SK-N-SH treated with all-trans-retinoic acid at 6 μM for 48 hours (cell line): ENCODE results near the gene ACAP2.

Source experiments
- ATAC-seq: fragments of 200-7000 bp; cut with Tn5 transposase; 3 replicates; pipeline ENCODE4 v1.9.1; 2020; ENCODE audit warnings: mild to moderate bottlenecking, moderate library complexity
- ARNTL ChIP-seq: fragments of 450-650 bp; formaldehyde crosslinking; IDR thresholded peaks from 2 replicates; pipeline ENCODE4 v1.5.0; 2020; ENCODE audit warnings: low read depth, mild to moderate bottlenecking, moderate library complexity, borderline replicate concordance
- BACH2 ChIP-seq: fragments of 250-450 bp; sonication (Bioruptor Pico); IDR thresholded peaks from 2 replicates; pipeline ENCODE4 v1.9.0; 2021; ENCODE audit warnings: mild to moderate bottlenecking, borderline replicate concordance
- CSDC2 ChIP-seq: fragments of 250-450 bp; sonication (Bioruptor Pico); IDR thresholded peaks from 2 replicates; pipeline ENCODE4 v1.5.0; 2020; ENCODE audit warnings: mild to moderate bottlenecking, moderate library complexity
- GLIS3 ChIP-seq: fragments of 250-450 bp; sonication (Bioruptor Pico); IDR thresholded peaks from 2 replicates; pipeline ENCODE4 v1.5.0; 2020; ENCODE audit warnings: mild to moderate bottlenecking, moderate library complexity
- ISL1 ChIP-seq: fragments of 250-450 bp; sonication (Bioruptor Pico); IDR thresholded peaks from 2 replicates; pipeline ENCODE4 v2.1.2; 2022; ENCODE audit warnings: mild to moderate bottlenecking, moderate library complexity
- OSR1 ChIP-seq: fragments of 250-450 bp; sonication (Bioruptor Pico); IDR thresholded peaks from 2 replicates; pipeline ENCODE4 v1.8.0; 2022; ENCODE audit warnings: moderate library complexity, mild to moderate bottlenecking, inconsistent platforms
- PPARA ChIP-seq: fragments of 250-450 bp; sonication (Bioruptor Pico); IDR thresholded peaks from 2 replicates; pipeline ENCODE4 v1.5.0; 2020; ENCODE audit warnings: mild to moderate bottlenecking, borderline replicate concordance
- SNAI2 ChIP-seq: fragments of 250-450 bp; sonication (Bioruptor Pico); IDR thresholded peaks from 2 replicates; pipeline ENCODE4 v1.5.0; 2020; ENCODE audit warnings: mild to moderate bottlenecking, moderate library complexity
- TCF4 ChIP-seq: fragments of 250-450 bp; sonication (Bioruptor Pico); IDR thresholded peaks from 2 replicates; pipeline ENCODE4 v1.8.0; 2021; ENCODE audit warnings: mild to moderate bottlenecking, moderate library complexity, borderline replicate concordance
- TOX ChIP-seq: fragments of 250-450 bp; sonication (Bioruptor Pico); IDR thresholded peaks from 2 replicates; pipeline ENCODE4 v1.8.0; 2021; ENCODE audit warnings: mild to moderate bottlenecking, moderate library complexity, borderline replicate concordance
- ZC3H10 ChIP-seq: fragments of 250-450 bp; sonication (Bioruptor Pico); IDR thresholded peaks from 2 replicates; pipeline ENCODE4 v1.5.1; 2021; ENCODE audit warnings: mild to moderate bottlenecking, moderate library complexity
- ZFP3 ChIP-seq: fragments of 250-450 bp; sonication (Bioruptor Pico); IDR thresholded peaks from 2 replicates; pipeline ENCODE4 v1.5.0; 2020; ENCODE audit warnings: mild to moderate bottlenecking, moderate library complexity
- ZFP30 ChIP-seq: fragments of 450-650 bp; formaldehyde crosslinking; IDR thresholded peaks from 2 replicates; pipeline ENCODE4 v1.5.0; 2022; ENCODE audit warnings: mild to moderate bottlenecking, moderate library complexity
- ZNF565 ChIP-seq: fragments of 450-650 bp; formaldehyde crosslinking; conservative IDR thresholded peaks from 2 replicates; pipeline ENCODE4 v1.5.0; 2020; ENCODE audit warnings: low read depth, mild to moderate bottlenecking, moderate library complexity
- ZNF8 ChIP-seq: fragments of 450-650 bp; formaldehyde crosslinking; IDR thresholded peaks from 2 replicates; pipeline ENCODE4 v1.5.0; 2020; ENCODE audit warnings: mild to moderate bottlenecking, moderate library complexity
- TF ChIP-seq, protein P1 (sequence below): fragments of 250-450 bp; sonication (Bioruptor Pico); IDR thresholded peaks from 2 replicates; pipeline ENCODE4 v1.5.1; 2020; ENCODE audit warnings: low read depth, mild to moderate bottlenecking, moderate library complexity
- TF ChIP-seq, protein P2 (sequence below): fragments of 250-450 bp; sonication (Bioruptor Pico); IDR thresholded peaks from 2 replicates; pipeline ENCODE4 v1.8.0; 2021; ENCODE audit warnings: low read depth, mild to moderate bottlenecking, moderate library complexity, borderline replicate concordance
- TF ChIP-seq, protein P3 (sequence below): fragments of 250-450 bp; sonication (Bioruptor Pico); IDR thresholded peaks from 2 replicates; pipeline ENCODE4 v1.5.1; 2021; ENCODE audit warnings: mild to moderate bottlenecking, moderate library complexity
- TF ChIP-seq, protein P4 (sequence below): fragments of 250-450 bp; sonication (Bioruptor Pico); IDR thresholded peaks from 2 replicates; pipeline ENCODE4 v1.8.0; 2020; ENCODE audit warnings: mild to moderate bottlenecking, moderate library complexity, borderline replicate concordance
- TF ChIP-seq, protein P5 (sequence below): fragments of 250-450 bp; sonication (Bioruptor Pico); IDR thresholded peaks from 2 replicates; pipeline ENCODE4 v1.5.0; 2020; ENCODE audit warnings: mild to moderate bottlenecking, moderate library complexity

Gene ACAP2

DNA sequence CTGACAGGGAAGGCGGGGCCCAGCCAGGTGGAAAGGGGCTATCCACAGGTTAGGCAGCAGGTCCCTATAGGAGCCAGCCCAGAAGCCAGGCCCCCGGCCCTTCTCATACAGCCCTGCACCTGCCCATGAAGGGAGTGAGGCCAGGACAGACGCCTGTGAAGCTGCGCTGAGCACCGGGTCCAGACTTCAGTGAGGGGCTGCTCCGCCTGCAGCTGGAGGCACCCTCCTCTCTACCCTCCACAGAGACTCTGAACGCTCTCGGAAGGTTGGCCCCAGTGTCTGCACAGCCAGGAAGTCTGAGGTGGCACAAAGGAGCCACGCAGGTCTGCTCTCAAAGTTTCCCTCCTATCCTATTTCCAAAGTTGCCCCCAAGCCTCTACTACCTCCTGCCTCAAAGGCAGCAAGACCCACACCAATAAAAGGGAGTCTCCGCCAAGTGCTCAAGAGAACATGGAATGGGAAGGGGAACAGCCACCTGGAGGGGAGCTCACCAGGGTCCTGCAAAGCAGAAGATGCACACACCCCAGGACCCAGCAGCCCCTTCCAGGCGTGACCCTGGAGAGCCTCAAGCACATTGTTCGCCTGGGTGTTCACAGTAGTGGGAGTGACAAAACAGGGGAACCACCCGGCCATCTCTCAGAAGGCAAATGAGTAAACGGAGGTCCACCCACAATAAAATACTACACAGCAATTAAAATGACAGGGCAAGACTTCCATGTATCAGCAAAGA is 191.3 kb downstream of the ACAP2 start:
- ATAC-seq = no peak
- TF ChIP-seq, protein P1, sequence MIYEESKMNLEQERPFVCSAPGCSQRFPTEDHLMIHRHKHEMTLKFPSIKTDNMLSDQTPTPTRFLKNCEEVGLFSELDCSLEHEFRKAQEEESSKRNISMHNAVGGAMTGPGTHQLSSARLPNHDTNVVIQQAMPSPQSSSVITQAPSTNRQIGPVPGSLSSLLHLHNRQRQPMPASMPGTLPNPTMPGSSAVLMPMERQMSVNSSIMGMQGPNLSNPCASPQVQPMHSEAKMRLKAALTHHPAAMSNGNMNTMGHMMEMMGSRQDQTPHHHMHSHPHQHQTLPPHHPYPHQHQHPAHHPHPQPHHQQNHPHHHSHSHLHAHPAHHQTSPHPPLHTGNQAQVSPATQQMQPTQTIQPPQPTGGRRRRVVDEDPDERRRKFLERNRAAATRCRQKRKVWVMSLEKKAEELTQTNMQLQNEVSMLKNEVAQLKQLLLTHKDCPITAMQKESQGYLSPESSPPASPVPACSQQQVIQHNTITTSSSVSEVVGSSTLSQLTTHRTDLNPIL (CRISPR knock-in tag) = no peak
- TF ChIP-seq TOX (CRISPR knock-in tag) (no peak), ISL1 (CRISPR knock-in tag) (no peak), CSDC2 (CRISPR knock-in tag) (no peak), OSR1 (no peak), GLIS3 (CRISPR knock-in tag) (no peak), BACH2 (CRISPR knock-in tag) (no peak), ZNF8 (no peak), SNAI2 (CRISPR knock-in tag) (no peak), ZNF565 (CRISPR knock-in tag) (no peak), ZFP30 (CRISPR knock-in tag) (no peak)
- TF ChIP-seq, protein P2, sequence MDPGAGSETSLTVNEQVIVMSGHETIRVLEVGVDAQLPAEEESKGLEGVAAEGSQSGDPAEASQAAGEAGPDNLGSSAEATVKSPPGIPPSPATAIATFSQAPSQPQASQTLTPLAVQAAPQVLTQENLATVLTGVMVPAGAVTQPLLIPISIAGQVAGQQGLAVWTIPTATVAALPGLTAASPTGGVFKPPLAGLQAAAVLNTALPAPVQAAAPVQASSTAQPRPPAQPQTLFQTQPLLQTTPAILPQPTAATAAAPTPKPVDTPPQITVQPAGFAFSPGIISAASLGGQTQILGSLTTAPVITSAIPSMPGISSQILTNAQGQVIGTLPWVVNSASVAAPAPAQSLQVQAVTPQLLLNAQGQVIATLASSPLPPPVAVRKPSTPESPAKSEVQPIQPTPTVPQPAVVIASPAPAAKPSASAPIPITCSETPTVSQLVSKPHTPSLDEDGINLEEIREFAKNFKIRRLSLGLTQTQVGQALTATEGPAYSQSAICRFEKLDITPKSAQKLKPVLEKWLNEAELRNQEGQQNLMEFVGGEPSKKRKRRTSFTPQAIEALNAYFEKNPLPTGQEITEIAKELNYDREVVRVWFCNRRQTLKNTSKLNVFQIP (CRISPR knock-in tag) = no peak
- TF ChIP-seq, protein P3, sequence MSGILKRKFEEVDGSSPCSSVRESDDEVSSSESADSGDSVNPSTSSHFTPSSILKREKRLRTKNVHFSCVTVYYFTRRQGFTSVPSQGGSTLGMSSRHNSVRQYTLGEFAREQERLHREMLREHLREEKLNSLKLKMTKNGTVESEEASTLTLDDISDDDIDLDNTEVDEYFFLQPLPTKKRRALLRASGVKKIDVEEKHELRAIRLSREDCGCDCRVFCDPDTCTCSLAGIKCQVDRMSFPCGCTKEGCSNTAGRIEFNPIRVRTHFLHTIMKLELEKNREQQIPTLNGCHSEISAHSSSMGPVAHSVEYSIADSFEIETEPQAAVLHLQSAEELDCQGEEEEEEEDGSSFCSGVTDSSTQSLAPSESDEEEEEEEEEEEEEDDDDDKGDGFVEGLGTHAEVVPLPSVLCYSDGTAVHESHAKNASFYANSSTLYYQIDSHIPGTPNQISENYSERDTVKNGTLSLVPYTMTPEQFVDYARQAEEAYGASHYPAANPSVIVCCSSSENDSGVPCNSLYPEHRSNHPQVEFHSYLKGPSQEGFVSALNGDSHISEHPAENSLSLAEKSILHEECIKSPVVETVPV (CRISPR knock-in tag) = no peak
- TF ChIP-seq, protein P4, sequence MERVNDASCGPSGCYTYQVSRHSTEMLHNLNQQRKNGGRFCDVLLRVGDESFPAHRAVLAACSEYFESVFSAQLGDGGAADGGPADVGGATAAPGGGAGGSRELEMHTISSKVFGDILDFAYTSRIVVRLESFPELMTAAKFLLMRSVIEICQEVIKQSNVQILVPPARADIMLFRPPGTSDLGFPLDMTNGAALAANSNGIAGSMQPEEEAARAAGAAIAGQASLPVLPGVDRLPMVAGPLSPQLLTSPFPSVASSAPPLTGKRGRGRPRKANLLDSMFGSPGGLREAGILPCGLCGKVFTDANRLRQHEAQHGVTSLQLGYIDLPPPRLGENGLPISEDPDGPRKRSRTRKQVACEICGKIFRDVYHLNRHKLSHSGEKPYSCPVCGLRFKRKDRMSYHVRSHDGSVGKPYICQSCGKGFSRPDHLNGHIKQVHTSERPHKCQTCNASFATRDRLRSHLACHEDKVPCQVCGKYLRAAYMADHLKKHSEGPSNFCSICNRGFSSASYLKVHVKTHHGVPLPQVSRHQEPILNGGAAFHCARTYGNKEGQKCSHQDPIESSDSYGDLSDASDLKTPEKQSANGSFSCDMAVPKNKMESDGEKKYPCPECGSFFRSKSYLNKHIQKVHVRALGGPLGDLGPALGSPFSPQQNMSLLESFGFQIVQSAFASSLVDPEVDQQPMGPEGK (CRISPR knock-in tag) = no peak

DNA sequence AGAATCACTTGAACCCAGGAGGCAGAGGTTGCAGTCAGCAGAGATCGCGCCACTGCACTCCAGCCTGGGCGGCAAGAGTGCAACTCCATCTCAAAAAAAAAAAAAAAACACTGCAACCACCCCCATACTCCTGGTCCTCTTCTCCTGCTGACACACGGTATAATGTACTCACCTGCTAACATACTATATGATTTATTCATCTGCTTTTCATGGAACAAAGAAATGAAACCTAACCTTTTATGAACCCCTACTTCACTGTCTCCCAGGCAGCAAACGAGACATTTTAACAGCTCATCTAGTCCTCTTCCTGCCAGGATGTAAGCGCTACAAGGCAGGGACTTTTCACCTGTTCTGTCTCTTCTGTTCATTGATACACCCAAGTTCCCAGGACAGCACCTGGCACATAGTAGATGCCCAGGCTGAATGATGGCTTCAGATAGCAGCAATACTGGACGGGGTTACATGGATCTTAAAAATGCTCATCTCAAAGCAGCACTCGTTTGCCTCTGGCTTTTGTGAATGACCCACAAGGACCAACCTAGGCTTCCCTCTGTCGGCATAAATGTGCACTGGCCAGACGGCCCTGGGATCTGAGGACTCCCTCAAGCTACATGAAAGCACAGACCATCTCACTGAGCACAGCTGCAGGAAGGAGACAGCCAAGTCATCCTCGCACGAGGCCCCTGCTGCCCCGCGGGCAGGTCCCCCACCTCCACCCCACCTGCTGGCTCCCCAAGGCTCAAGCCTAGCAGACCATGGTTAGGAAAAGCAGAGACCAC is 192.2 kb downstream of the ACAP2 start:
- TF ChIP-seq OSR1 (no peak), ARNTL (CRISPR knock-in tag) (no peak), ZNF565 (CRISPR knock-in tag) (no peak), GLIS3 (CRISPR knock-in tag) (no peak), PPARA (CRISPR knock-in tag) (no peak), ZC3H10 (CRISPR knock-in tag) (no peak)
- TF ChIP-seq, protein P1 (CRISPR knock-in tag) = no peak
- TF ChIP-seq, protein P4 (CRISPR knock-in tag) = no peak
- ATAC-seq = no peak

DNA sequence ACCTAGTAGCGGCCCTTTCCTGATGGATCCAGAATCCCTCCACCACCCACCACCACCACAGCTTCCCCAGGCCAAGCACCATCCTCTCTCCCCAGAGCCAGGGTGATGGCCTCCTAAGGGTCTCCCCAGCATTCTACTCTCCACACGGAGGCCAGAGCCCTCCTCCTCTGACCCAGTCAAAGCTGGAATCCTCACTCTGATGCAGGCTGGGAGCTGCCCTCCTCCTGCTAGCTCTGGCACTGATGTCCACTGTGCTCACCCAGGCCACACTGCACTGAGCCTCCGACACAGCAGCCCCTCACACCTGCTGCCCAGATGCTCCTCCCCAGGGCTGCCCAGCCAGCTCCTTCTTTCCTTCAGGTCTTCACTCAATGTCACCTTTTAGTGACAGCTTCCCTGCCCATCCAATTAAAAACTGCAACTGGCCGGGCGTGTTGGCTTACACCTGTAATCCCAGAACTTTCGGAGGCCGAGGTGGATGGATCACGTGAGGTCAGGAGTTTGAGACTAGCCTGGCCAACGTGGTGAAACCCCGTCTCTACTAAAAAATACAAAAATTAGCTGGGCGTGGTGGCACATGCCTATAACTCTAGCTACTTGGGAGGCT is 192.9 kb downstream of the ACAP2 start:
- ATAC-seq = no peak
- no peak for TF ChIP-seq ZFP3 (CRISPR knock-in tag)
- no peak for TF ChIP-seq BACH2 (CRISPR knock-in tag)
- TF ChIP-seq SNAI2 (CRISPR knock-in tag) = no peak
- no peak for TF ChIP-seq TOX (CRISPR knock-in tag)
- TF ChIP-seq GLIS3 (CRISPR knock-in tag) = no peak
- TF ChIP-seq, protein P3 (CRISPR knock-in tag) = no peak
- TF ChIP-seq ZC3H10 (CRISPR knock-in tag) = no peak
- TF ChIP-seq, protein P5, sequence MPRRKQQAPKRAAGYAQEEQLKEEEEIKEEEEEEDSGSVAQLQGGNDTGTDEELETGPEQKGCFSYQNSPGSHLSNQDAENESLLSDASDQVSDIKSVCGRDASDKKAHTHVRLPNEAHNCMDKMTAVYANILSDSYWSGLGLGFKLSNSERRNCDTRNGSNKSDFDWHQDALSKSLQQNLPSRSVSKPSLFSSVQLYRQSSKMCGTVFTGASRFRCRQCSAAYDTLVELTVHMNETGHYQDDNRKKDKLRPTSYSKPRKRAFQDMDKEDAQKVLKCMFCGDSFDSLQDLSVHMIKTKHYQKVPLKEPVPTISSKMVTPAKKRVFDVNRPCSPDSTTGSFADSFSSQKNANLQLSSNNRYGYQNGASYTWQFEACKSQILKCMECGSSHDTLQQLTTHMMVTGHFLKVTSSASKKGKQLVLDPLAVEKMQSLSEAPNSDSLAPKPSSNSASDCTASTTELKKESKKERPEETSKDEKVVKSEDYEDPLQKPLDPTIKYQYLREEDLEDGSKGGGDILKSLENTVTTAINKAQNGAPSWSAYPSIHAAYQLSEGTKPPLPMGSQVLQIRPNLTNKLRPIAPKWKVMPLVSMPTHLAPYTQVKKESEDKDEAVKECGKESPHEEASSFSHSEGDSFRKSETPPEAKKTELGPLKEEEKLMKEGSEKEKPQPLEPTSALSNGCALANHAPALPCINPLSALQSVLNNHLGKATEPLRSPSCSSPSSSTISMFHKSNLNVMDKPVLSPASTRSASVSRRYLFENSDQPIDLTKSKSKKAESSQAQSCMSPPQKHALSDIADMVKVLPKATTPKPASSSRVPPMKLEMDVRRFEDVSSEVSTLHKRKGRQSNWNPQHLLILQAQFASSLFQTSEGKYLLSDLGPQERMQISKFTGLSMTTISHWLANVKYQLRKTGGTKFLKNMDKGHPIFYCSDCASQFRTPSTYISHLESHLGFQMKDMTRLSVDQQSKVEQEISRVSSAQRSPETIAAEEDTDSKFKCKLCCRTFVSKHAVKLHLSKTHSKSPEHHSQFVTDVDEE (CRISPR knock-in tag) = no peak
- no peak for TF ChIP-seq TCF4 (CRISPR knock-in tag)
- TF ChIP-seq ARNTL (CRISPR knock-in tag) = no peak
